ENCODE results near the gene ABCB8. TPM values are rescaled to one million over a fixed set of nuclear protein-coding genes. Genes with fewer than 3 reads are reported as not detected.

ABCB8 gene
- total RNA-seq, 1 donor from 2014 or later: 28.3 TPM

- Histone ChIP-seq H3K9me3 (replicated peaks) (no peaks in the 10 kb centered on the region), H3K4me1 (peaks cover 82% of the 10 kb centered on the region), H3K36me3 (no peaks in the 10 kb centered on the region), H3K27ac (replicated peaks) (peak within 1 kb of the TSS; percentile 96), H3K27me3 (ENCODE audit: low read depth) (no peaks in the 10 kb centered on the region), H3K4me3 (peak within 1 kb of the TSS; percentile 89)
- peak; percentile 85 for DNase-seq
- intact Hi-C loops (cut with micrococcal nuclease): no loop called here
- no peak for TF ChIP-seq CTCF (IDR thresholded peaks at IDR 0.05; ENCODE audit: borderline replicate concordance)
Measured at GRCh38 chr7:151083071-151083823, 55.0 kb downstream of the ABCB8 start, which contains the start of gene TMUB1. Gene TMUB1 (minus strand): TSS chr7:151083493. CDS start chr7:151082563, 930 bp downstream.

GRCh38 chr7:151083824-151084160, 55.5 kb downstream of the ABCB8 start:
- Histone ChIP-seq H3K36me3 (no peaks in the 10 kb centered on the region), H3K27me3 (ENCODE audit: low read depth) (no peaks in the 10 kb centered on the region), H3K4me3 (peak overlapping the region; percentile 89), H3K27ac (replicated peaks) (peak overlapping the region; percentile 96), H3K9me3 (replicated peaks) (no peaks in the 10 kb centered on the region), H3K4me1 (peaks cover 82% of the 10 kb centered on the region)
- DNase-seq: no peak
- no peak for TF ChIP-seq CTCF (IDR thresholded peaks at IDR 0.05; ENCODE audit: borderline replicate concordance)
- intact Hi-C loops (cut with micrococcal nuclease): no loop called here

- DNase-seq: no peak
- no peak for TF ChIP-seq CTCF (IDR thresholded peaks at IDR 0.05; ENCODE audit: borderline replicate concordance)
- H3K27ac ChIP-seq (replicated peaks): peak overlapping the region; percentile 95
- H3K9me3 ChIP-seq (replicated peaks): no peaks in the 10 kb centered on the region
- intact Hi-C loops (cut with micrococcal nuclease): no loop called here
- H3K27me3 ChIP-seq (ENCODE audit: low read depth): no peaks in the 10 kb centered on the region
- H3K4me3 ChIP-seq: peak overlapping the region; percentile 90
- no peaks in the 10 kb centered on the region for H3K36me3 ChIP-seq
- peaks cover 82% of the 10 kb centered on the region for H3K4me1 ChIP-seq
Measured at GRCh38 chr7:151085329-151085690, 57.1 kb downstream of the ABCB8 start.

GRCh38 chr7:151085691-151086620, 57.7 kb downstream of the ABCB8 start, which contains the start of gene AGAP3:
Gene AGAP3 (plus strand): TSS chr7:151086475. CDS start chr7:151086742, 267 bp downstream.
- Histone ChIP-seq H3K9me3 (replicated peaks) (no peaks in the 10 kb centered on the region), H3K27ac (replicated peaks) (peak within 1 kb of the TSS; percentile 95), H3K4me1 (peaks cover 84% of the 10 kb centered on the region), H3K36me3 (no peaks in the 10 kb centered on the region), H3K4me3 (peak within 1 kb of the TSS; percentile 90), H3K27me3 (ENCODE audit: low read depth) (no peaks in the 10 kb centered on the region)
- intact Hi-C loops (cut with micrococcal nuclease): no loop called here
- peak; percentile 92 for DNase-seq
- TF ChIP-seq CTCF (IDR thresholded peaks at IDR 0.05; ENCODE audit: borderline replicate concordance): no peak

GRCh38 chr7:151086802-151087244, 58.6 kb downstream of the ABCB8 start:
- intact Hi-C loops (cut with micrococcal nuclease): no loop called here
- TF ChIP-seq CTCF (IDR thresholded peaks at IDR 0.05; ENCODE audit: borderline replicate concordance): no peak
- no peak for DNase-seq
- Histone ChIP-seq H3K27me3 (ENCODE audit: low read depth) (no peaks in the 10 kb centered on the region), H3K36me3 (no peaks in the 10 kb centered on the region), H3K4me1 (peaks cover 84% of the 10 kb centered on the region), H3K9me3 (replicated peaks) (no peaks in the 10 kb centered on the region), H3K4me3 (peak overlapping the region; percentile 90), H3K27ac (replicated peaks) (peak overlapping the region; percentile 88)

All from left ventricle myocardium inferior (tissue), 1 donor.